ENCODE measurements around the gene ABCA4. TPM values are rescaled to one million over a fixed set of nuclear protein-coding genes. Genes with fewer than 3 reads are reported as not detected.

Gene ABCA4
- total and polyA plus RNA-seq, 7 donors: 0.03 to 0.32 (median 0.09) TPM; not detected in 2

DNA sequence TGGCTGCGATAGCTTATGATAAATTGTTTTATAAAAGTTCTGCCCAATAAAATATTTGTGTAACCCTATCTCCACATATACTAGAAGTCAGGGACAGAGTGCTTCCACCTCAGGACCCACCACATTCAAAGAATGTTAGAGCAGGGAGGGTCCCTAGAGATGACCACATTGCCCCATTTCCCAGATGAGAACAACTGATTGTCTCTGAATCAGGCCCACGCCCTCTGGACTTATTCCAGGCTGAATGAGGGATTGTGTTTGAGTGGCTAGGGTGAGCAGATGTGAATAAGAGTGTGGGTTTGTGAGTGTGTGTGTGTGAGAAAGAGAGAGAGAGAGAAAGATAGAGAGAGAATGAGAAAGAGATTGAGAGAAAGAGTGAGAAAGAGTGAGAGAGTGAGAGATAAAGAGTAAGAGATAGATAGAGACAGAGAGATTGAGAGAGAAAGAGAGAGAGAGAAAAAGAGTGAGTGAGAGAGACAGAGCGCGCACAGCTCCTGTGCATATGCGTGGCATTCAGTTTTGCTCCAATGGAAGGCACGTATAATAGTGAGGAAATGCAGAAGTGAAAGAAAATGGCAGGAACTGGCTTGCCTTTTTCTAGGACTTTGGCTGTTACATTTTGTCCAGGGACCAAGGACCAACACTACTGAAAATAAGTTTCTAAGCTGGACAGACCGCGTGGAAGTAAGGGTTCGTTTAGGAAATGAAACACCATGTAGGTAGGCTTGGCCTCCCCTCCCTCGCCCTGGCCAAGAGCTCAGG, 94.1 kb downstream of the ABCA4 start:
- Histone ChIP-seq H3K36me3 (ENCODE audit: insufficient read depth in 1 of 2, low read depth in 1 of 2) (no peaks in the 10 kb centered on the region), H3K27ac (no peak overlapping the region), H3K4me3 (no peak overlapping the region), H3K27me3 (ENCODE audit: insufficient read depth in 3 of 3, low read length in 2 of 3) (no peaks in the 10 kb centered on the region), H3K9me3 (no peaks in the 10 kb centered on the region), H3K4me1 (peaks cover 4% of the 10 kb centered on the region)
- WGBS, 3 donors: 91 to 94% (median 91%) methylated on average over 10 of the region's 10 CpGs
- DNase-seq (no peak), ATAC-seq (no peak)
- TF ChIP-seq, protein P1, sequence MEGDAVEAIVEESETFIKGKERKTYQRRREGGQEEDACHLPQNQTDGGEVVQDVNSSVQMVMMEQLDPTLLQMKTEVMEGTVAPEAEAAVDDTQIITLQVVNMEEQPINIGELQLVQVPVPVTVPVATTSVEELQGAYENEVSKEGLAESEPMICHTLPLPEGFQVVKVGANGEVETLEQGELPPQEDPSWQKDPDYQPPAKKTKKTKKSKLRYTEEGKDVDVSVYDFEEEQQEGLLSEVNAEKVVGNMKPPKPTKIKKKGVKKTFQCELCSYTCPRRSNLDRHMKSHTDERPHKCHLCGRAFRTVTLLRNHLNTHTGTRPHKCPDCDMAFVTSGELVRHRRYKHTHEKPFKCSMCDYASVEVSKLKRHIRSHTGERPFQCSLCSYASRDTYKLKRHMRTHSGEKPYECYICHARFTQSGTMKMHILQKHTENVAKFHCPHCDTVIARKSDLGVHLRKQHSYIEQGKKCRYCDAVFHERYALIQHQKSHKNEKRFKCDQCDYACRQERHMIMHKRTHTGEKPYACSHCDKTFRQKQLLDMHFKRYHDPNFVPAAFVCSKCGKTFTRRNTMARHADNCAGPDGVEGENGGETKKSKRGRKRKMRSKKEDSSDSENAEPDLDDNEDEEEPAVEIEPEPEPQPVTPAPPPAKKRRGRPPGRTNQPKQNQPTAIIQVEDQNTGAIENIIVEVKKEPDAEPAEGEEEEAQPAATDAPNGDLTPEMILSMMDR (IDR thresholded peaks at IDR 0.05): no peak
- intact Hi-C loops (cut with DNase I): loop anchor here in 1 of 2 donors (1.0 to 10.0 kb wide), 2 partner anchors 309 to 438 kb away; no protein-coding TSS in a partner anchor

DNA sequence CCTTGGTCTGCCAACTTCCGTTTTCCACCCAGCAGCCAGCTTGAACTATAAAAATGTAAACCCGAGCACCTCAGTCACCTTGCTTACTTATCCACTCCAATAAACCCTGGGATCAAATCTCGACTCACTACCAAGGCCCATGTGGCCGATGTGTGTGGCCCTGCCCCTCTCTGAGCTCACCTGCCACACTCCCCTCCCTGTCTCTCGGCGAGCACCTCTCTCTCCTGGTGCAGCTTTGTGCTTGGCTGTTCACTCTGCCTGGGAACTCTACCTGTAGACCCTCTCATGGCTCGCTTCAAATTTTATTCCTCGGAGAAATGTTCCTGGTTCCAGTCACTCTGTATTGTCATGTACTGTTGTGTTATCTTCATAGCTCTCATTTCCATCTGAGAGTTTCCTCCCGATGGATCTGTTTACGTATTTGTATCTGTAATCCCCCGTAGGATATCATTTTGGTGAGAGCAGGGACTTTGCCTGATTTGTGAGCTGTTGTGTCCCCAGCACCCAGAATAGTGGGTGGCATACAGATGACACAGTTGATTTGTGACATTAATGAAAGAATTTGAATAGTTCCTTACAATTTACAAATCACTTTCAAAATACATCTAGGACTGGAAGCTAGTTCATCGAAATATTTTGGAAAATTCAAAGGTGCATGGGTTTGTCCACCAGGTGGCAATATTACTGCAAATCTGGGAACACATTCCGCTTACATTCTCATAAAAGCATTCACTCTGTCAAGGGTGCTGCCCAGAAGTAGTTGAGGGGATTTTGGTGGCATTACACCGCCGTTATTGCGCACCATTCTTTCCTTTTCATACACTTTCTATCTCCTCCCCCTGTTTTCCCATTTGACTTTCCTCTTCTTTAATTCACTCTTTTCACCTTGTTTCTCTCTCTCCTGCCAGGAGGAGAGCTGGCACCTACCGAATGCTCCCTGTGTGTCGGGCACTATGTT, 95.3 kb downstream of the ABCA4 start:
- Histone ChIP-seq H3K36me3 (ENCODE audit: insufficient read depth in 1 of 2, low read depth in 1 of 2) (no peaks in the 10 kb centered on the region), H3K27me3 (ENCODE audit: insufficient read depth in 3 of 3, low read length in 2 of 3) (no peaks in the 10 kb centered on the region), H3K9me3 (no peaks in the 10 kb centered on the region), H3K4me1 (peaks cover 4% of the 10 kb centered on the region), H3K27ac (no peak overlapping the region), H3K4me3 (no peak overlapping the region)
- TF ChIP-seq, protein P1 (IDR thresholded peaks at IDR 0.05): peak; percentile 81
- DNase-seq: no peak
- 51 to 62% (median 51%) methylated on average over 18 of the region's 18 CpGs for WGBS, 3 donors
- intact Hi-C loops (cut with DNase I): loop anchor here in 1 of 2 donors (1.0 to 10.0 kb wide), 2 partner anchors 310 to 439 kb away; no protein-coding TSS in a partner anchor
- peak in 3 of 4 donors; percentile 50 to 71 (median 55) for ATAC-seq

- 52 to 68% (median 58%) methylated on average over 8 of the region's 8 CpGs for WGBS, 3 donors
- no peaks in the 10 kb centered on the region for H3K9me3 ChIP-seq
- H3K27ac ChIP-seq: no peak overlapping the region
- intact Hi-C loops (cut with DNase I): loop anchor here in 1 of 2 donors (10.0 kb wide), 1 partner anchor 441 kb away; no protein-coding TSS in a partner anchor
- DNase-seq (no peak), ATAC-seq (no peak)
- no peaks in the 10 kb centered on the region for H3K27me3 ChIP-seq (ENCODE audit: insufficient read depth in 3 of 3, low read length in 2 of 3)
- TF ChIP-seq, protein P1 (IDR thresholded peaks at IDR 0.05): no peak
- no peak overlapping the region for H3K4me3 ChIP-seq
- H3K4me1 ChIP-seq: peaks cover 4% of the 10 kb centered on the region
- no peaks in the 10 kb centered on the region for H3K36me3 ChIP-seq (ENCODE audit: insufficient read depth in 1 of 2, low read depth in 1 of 2)
These were observed 96.7 kb downstream of the ABCA4 start for GRCh38 chr1:94024104-94024792.

- H3K36me3 ChIP-seq (ENCODE audit: insufficient read depth in 1 of 2, low read depth in 1 of 2): no peaks in the 10 kb centered on the region
- peak in 1 of 4 donors; percentile 26 for ATAC-seq
- WGBS, 3 donors: 85 to 91% (median 90%) methylated on average over 6 of the region's 6 CpGs
- H3K27ac ChIP-seq: no peak overlapping the region
- H3K4me1 ChIP-seq: peaks cover 4% of the 10 kb centered on the region
- no peak for DNase-seq
- intact Hi-C loops (cut with DNase I): loop anchor here in 1 of 2 donors (10.0 kb wide), 1 partner anchor 442 kb away; no protein-coding TSS in a partner anchor
- no peaks in the 10 kb centered on the region for H3K9me3 ChIP-seq
- H3K27me3 ChIP-seq (ENCODE audit: insufficient read depth in 3 of 3, low read length in 2 of 3): no peaks in the 10 kb centered on the region
- TF ChIP-seq, protein P1 (IDR thresholded peaks at IDR 0.05): no peak
- no peak overlapping the region for H3K4me3 ChIP-seq
These were observed 98.3 kb downstream of the ABCA4 start for GRCh38 chr1:94022471-94023189.
